Pulmonary artery endothelial cell (primary cell): ENCODE measurements around the gene PAFAH2. TPM values are rescaled to one million over a fixed set of nuclear protein-coding genes. Genes with fewer than 3 reads are reported as not detected.
"Not testable (repeated sequence)": the region's sequence is repeated elsewhere in the genome, so short reads cannot be mapped to it uniquely, and the experiment has no call there.

Source experiments
- DNase-seq: peaks from one replicate; pipeline ENCODE4 v3.0.0-alpha.2; 2011; ENCODE audit warnings: low read depth, low spot score
- total RNA-seq: library from RNA; depleted of rRNA; stranded (reverse); fragments of >200 nt; gene quantifications from 2 replicates; pipeline ENCODE4 v1.2.3, GENCODE V29; 2014

The PAFAH2 gene
- total RNA-seq, 1 donor from 2014 or later, result 4.0 TPM

DNA sequence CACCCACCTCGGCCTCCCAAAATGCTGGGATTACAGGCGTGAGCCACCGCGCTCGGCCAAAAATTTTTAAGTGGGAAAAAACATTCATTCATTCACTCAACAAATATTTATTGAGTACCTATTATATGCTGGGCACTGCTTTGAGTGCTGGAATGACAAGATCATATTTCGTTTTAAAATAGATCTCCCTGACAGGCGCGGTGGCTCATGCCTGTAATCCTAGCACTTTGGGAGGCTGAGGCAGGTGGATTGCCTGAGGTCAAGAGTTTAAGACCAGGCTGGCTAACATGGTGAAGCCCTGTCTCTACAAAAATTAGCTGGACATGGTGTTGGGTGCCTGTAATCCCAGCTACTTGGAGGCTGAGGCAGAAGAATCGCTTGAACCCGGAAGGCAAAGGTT lies 11.1 kb downstream of the PAFAH2 start:
- DNase-seq, result not testable (repeated sequence)

DNA sequence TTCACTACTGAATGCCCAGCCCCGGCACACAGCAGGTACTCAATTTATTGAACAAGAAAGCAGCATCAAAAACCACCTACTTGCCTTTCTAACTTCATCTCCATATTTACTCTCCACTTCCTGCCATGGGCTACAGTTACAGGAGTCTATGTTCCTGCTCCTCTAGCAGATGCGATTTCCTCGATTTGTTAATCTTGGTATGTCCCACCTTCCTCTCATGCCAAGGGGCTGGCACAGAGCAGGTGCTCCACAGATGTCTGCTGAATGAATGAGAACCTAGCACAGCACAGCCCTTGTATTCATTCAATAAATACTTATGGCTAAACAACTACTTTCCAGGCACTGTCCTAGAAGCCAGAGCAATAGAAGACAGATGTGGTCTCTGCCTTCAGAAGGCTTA lies 12.2 kb downstream of the PAFAH2 start:
- DNase-seq, result no peak

DNA sequence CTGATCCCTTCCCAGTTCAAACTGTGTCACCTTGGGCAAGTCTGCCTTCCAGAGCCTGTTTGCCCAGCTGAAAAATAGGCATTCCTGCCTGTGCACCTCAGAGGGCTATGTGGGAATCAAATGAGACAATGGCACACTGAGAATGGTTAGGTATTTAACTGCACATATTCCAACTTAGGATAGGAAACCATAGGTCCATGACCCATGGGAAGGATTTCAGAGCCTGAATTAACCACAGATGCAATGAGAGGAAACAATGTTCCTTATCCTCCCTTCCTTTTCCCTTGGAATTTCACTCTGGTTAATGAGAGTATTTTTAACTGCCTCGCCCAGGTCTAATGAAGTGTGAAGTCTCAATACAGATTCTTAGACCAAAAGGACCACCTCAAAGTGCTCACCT lies 12.7 kb downstream of the PAFAH2 start:
- no peak for DNase-seq

DNA sequence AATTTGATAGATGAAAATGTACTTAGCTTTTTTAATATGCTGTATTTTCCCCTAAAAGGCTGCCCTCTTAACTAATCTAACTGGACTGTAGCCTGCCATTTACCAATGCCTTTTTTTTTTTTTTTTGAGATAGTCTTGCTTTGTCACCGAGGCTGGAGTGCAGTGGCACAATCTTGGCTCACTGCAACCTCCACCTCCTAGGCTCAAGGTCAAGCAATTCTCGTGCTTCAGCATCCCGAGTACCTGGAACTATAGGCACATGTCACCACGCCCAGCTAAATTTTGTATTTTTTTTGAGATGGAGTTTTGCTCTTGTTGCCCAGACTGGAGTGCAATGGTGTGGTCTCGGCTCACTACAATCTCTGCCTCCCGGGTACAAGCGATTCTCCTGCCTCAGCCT lies 18.7 kb downstream of the PAFAH2 start:
- DNase-seq, result no peak

DNA sequence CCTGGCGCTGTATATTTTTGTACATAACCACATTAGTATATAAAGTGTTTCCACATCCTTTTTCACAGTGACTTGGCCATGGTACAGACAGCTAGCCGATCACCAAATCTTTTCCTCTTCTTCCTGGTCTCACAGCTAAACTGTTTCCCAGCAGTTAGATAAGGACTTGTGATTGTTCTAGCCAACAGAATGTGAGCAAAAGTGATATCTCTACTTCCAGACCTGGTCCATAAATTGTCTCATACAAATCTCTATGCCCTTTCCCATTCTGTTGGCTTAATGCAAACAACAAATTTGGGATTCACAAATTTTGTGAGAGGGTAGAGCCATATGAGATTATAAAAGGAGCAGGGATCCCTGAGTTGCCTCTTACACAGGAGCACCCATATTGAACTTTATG lies 19.5 kb downstream of the PAFAH2 start:
- no peak for DNase-seq

DNA sequence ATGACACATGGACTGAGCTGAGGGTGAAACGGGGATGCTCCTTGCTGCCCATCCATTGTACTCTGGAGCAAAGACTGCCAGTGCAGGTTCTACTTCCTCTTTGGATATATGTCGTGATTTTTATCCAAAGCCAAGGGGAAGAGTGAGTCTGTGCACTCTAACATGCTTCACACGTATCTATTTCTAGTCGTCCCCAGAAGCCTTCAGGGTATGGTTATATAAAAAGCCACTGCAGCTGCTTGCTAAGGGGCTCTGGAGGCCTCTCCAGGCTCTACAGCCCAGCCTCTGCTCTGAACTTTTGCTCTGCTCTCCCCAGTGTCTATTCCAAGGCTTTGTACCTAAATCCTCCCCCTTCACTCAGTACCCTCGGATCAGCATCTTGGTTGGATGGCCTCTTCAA lies 20.1 kb downstream of the PAFAH2 start:
- DNase-seq, result no peak

DNA sequence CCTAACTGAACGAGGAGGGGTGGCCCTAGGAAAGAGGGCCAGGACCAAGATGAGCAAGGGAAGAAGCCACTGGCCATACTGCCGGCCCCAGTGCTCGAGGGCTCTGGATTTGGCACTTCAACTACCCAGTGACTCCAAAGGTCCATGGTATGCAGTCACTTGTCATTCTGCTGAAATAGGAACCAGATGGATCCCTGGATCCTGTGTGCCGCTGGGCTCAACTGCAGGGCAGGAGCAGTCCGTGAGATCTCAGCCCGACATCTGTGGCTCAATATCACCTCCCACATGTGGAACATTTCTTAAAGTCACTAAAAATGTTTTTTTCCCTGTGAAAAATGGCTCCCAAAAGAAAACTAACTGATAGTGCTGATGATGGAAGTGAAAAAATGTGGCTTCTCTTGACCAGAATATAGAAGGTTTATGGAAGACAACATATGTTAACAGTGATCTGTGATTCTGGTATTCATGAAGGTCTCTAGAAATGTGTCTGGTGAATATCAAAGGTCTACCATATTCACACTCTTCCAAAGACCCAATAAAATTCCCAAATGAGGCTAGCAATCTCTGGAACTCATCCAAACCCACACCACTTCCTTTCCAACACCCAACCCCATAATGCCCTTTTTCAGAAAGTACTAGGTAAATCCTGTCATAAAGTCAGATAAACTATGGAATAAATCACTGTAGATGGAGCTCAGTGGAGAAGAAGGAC lies 24.1 kb downstream of the PAFAH2 start:
- DNase-seq, result no peak

DNA sequence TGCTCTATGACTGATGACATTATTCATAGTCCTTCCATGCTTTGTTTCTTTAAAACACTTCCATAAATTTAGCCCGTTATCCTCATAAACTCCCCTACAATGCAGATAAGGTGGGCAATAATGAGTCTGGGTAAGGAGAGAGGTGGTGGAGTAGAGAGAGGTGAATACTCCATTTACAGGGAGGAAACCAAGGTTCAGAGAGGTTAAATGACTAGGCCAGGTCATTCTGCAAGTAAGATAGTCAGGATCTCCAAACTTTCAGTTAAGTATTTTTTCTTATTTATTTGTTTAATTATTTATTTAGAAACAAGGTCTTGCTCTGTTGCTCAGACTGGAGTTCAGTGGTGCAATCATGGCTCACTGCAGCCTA lies 26.1 kb downstream of the PAFAH2 start:
- DNase-seq, result no peak

DNA sequence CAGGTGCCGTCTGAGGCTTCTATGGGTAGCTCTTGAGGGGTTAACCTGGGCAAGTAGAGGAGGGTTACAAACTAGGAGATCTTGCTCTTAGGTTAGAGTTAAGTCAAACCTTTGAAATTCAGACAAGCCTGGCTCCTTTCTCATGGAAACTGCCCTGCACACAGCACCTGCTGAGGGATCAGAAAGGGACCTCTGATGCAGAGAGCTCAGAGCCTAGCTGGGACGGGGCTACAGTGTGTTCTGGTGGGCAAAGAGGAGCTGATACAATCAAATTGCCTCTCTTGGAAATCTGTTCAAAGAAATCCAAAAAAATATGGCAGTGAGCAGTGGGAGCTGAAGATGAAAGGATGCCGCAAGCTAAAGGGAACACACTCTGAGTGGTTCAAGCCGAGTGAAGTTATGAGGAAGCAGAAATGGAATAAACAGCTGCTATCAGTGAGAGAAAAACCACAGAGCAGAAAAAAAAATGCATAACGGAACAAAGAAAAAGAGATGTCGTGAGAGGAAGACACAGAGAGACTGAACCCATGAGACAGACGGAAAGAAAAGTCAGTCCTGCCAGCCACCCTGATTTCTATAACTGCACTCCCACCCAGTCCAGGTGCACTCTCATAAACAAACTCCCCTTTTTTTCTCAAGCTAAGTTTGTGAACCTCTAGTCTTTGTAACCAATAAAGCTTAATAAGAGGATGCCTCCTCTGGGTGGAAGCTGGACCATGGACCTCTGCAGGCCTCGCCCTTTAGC lies 26.6 kb downstream of the PAFAH2 start:
- DNase-seq, result no peak

DNA sequence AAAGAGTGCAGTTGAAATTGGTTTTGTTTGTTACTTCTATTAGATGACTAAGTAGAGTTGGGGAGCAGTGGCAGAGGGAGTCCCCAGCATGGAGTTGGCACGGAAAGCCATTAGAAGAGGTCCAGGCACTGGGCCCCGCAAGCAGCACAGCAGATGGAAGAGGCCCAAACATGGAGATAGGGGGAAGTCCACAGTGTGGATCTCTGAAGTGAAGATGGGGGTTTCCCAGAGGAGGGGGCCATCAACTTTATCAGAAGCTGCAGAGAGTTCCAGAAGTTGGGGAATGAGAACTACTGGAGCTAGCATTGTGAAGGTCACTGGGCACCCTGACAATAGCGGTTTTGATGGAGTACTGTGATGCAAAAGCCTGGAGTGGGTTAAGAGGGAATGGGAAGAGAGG lies 30.6 kb downstream of the PAFAH2 start:
- DNase-seq, result no peak

DNA sequence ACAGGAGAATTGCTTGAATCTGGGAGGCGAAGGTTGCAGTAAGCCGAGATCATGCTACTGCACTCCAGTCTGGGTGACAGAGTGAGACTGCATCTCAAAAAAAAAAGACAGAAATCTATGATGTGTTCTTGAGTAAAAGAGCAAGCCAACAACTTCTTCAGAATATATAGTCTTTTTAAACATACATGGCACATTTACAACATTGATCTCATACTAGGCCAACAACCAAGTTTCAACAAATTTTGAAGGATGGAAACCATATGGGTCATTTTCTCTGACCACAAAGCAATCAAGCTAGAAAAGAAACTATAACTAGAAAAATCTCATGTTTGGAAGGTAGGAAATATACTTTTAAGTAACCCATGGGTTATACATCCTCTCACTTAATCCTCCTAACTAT lies 38.3 kb downstream of the PAFAH2 start:
- DNase-seq, result no peak

DNA sequence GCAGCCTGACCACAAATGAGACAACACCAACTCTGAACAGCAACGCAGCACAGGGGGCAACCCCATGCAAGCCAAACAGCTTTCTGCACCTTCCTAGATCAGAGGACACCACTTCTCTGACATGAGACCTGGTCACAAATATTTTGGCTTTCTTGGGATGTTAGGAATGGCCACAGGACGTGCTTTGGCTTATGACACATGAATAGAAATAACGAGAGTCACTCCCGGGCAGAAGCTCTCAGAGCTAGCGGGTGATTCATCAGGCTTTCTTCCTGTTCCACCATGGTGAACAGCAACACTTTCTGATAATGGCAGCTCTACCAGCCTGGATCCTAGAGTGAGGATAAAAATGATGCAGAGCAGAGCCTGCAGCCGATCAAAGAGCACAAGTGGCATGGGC lies 39.4 kb downstream of the PAFAH2 start:
- DNase-seq, result peak; percentile 10

DNA sequence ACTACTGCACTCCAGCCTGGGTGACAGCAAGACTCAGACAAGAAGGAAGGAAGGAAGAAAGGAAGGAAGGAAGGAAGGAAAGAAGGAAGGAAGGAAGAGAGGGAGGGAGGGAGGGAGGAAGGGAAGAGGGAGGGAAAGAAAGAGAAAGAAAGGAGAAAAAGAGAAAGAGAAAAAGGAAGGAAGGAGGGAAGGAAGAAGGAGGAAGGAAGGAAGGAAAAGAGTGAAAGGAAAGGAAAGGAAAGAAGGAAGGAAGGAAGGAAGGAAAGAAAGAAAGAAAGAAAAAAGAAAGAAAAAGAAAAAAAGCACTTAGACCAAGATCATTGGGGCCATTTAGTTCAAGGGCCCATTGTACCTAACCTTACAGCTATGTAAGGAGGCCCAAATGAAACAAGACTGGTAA lies 42.3 kb downstream of the PAFAH2 start:
- DNase-seq, result no peak

DNA sequence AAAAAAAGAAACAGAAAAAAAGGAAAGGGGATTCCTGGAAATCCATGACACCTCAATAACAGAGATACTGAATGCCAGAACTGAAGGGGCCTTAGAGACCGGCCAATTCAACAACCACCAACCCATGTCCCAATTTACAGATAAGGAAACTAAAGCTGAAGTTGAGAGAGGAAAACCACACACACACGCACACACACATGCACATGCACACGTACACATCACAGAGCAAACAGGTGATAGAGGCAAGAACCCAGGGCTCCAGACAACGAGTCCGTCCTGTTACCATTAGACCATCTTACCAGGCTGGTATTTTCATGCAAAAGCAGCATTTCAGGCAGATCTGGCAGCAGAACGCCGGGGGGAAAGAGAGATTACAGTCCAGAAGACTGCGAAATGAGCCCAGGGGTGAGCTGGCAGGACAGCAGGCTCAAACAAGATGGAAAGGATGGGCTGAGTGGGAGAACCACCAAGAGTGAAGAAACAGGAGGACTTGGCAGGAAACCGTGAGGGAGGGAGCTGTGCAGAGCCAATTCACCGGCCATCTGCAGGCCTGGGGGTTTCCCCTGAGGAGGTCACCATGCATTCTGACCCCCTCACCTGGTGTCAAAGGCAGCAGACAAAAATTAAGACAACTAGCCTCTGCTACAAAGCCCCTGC lies 43.5 kb downstream of the PAFAH2 start:
- DNase-seq, result no peak

DNA sequence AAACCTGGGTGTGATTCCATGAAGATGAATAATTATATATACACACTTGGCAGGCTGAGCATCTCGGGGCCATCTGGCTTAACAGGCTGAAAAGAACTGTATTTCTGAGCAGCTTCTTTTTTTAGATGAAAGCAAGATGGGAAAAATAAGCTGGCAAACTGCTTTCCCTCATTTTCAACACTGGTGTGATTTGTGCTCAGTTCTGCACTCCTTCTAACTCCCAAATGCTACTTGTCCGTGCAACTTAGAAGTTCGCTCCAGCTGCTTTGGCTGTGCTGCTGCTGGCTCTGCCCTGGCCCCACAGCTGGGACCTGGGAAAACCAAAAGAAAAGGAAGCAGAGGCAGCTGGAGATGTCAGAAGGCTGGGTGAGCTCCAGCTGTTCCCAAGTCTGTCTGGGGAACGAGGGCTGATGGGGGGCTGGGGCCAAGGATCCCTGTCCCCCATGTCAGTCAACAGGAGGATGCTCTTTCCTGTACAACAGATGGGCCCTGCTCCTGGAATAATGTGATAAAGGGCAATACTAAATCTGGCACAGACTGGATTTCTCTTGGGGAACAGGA lies 44.9 kb downstream of the PAFAH2 start:
- no peak for DNase-seq

DNA sequence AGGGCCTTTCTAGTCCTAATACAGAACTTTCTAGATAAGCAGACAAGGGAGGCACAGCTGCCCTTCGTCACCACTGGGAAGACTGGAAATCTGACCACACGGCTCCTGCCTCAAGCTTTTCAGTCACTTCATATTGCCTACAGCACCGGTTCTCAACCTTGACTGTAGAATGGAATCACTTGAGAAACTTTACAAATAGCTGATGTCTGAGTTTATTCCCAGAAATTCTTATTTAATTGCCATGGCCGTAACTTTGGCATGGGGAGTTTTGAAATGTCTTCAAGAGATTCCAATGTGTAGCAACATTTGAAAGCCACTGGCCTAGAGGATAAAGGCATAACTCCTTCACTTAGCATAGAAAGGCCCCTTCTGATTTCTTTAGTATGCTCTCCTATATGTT lies 49.2 kb downstream of the PAFAH2 start:
- no peak for DNase-seq

DNA sequence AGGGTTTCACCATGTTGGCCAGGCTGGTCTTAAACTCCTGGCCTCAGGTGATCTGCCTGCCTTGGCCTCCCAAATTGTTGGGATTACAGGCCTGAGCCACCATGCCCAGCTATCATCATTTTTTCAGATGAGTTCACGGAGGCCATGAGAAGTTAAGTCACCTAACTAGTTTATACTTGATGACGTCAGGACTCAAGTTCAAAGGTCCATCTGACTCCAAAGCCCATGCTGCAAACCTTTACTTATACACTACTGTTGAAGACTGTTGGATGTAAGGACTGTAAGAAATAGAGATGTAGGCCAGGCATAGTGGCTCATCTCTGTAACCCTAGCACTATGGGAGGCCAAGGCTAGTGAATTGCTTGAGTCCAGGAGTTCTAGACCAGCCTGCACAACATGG lies 50.8 kb downstream of the PAFAH2 start:
- no peak for DNase-seq

DNA sequence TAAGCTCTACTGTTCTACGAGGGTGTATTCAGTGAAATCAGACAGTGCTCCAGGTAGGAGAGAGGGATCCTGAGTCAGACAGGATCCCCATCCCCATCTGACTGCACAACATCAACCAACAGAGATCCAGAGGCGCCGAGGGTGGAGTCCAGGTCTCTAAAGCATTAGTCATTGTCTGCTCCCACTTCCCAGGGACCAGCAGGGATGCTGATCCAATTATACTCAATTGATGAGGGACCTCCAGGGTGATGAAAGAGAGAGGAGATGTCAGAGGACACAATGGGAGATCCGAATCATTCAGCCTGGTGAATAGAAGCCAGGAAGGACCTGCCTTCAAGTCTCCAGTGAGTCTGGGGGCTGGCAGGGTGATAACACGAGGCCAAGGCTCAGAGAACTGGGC lies 52.1 kb downstream of the PAFAH2 start:
- no peak for DNase-seq

DNA sequence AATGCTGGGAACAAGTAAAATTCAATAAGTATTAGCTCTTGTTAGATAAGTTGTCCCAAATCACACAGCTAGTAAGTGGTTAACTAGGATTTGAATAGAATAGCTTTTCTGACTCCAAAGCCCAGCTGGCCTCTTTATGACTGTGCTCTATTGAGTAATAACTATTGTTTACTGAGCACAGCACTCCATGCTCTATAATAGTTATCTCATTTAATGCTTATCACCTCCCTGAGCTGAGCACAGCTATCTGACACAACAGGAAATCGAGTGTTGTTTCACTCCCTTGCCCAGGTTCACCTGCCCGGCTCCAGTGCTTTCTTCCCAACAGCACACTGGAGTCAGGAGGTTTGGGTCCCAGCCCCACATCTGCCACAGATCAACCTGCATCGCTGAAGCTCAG lies 52.9 kb downstream of the PAFAH2 start:
- no peak for DNase-seq

DNA sequence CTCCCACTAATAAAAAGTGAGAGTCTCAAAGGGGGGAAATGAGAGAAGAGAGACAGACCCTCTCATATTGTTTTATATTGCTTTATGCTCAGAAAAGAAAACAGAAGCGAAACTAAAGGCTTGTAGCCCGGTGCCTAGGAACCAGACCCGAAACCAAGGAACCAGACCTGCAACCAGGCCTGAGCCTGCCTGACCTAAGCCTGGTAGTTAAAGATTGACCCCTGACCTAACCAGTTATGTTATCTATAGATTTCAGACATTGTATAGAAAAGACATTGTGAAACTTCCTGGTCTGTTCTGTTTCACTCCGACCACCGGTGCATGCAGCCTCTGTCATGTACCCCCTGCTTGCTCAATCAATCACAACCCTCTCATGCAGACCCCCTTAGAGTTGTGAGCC lies 54.4 kb downstream of the PAFAH2 start:
- not testable (repeated sequence) for DNase-seq

DNA sequence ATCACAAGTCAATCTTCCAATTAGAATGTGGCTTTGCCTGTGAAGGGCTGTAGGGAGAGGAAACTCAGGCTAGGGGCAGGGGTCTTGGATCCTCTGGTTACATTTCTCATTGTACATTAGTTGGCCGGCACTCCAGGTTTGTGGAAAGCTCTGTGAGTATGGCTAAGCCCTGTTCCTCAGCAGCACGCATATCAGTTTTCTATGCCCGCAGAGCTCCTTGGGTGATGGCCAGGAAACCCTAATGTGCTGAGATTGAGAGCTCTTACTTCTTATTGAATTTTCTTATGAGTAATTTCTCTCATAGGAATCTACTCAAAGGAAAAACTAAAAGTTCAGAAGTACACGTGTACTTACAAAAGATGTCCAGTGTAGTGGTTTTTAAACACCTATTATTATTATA lies 60.9 kb downstream of the PAFAH2 start:
- DNase-seq, result no peak
